GM23338 (cell line): ENCODE results near the gene FOCAD.

ENCODE experiments used
- CREB1 ChIP-seq: fragments of 250-450 bp; sonication (Bioruptor Pico); IDR thresholded peaks from 2 replicates; pipeline ENCODE4 v1.5.0; 2020; ENCODE audit warnings: low read depth, mild to moderate bottlenecking, moderate library complexity
- CTCF ChIP-seq, 2 experiments: fragments of 200-600 bp in 1 of 2; sonication (generic) in 1 of 2; conservative IDR thresholded peaks; 2 replicates each; pipeline versions ENCODE4 v1.5.1 to v1.6.1; 2016 to 2017; ENCODE audit warnings: antibody characterized with exemption in 2 of 2, low read depth in 2 of 2, mild to moderate bottlenecking in 2 of 2, moderate library complexity in 1 of 2
- ETS1 ChIP-seq: IDR thresholded peaks from 2 replicates; pipeline ENCODE4 v1.6.1; 2016; ENCODE audit warnings: antibody characterized with exemption
- EZH2 ChIP-seq: fragments of 200-600 bp; sonication (generic); IDR thresholded peaks from one replicate; pipeline ENCODE4 v1.8.0; 2017; ENCODE audit warnings: antibody characterized with exemption, mild to moderate bottlenecking, low read depth; ENCODE audit not compliant: unreplicated experiment
- EZH2phosphoT487 ChIP-seq: fragments of 200-600 bp; sonication (generic); IDR thresholded peaks from one replicate; pipeline ENCODE4 v1.8.1; 2018; ENCODE audit warnings: antibody characterized with exemption; ENCODE audit not compliant: unreplicated experiment
- ZNF114 ChIP-seq: fragments of 250-450 bp; sonication (Bioruptor Pico); IDR thresholded peaks from 2 replicates; pipeline ENCODE4 v1.5.0; 2020; ENCODE audit warnings: mild to moderate bottlenecking, moderate library complexity

- TF ChIP-seq CTCF (conservative IDR thresholded peaks at IDR 0.05; ENCODE audit: low read depth in 2 of 2) (no peak), ZNF114 (CRISPR knock-in tag) (no peak), CREB1 (CRISPR knock-in tag) (no peak), EZH2 (no peak), ETS1 (no peak), EZH2phosphoT487 (no peak)
Observed at GRCh38 chr9:20681467-20681866, 2.6 kb upstream of the FOCAD start.
